Islet of Langerhans (tissue), 1 donor: Measurements from ENCODE around the gene FLNB.

Experiments
- FAIRE-seq: peaks from one replicate; lab custom pipeline; 2011; peaks lifted over from hg19 to GRCh38; lab: Jason Lieb, UNC

FLNB gene

GRCh38 chr3:58008141-58009025, at the start of gene FLNB:
TSS of gene FLNB (plus strand) at chr3:58008422. CDS start at chr3:58008565, 143 bp downstream.
- FAIRE-seq, result no peak

- FAIRE-seq, result no peak
Measured at GRCh38 chr3:57958642-57959422, 49.4 kb upstream of the FLNB start.

GRCh38 chr3:57959423-57960173, 48.6 kb upstream of the FLNB start:
- no peak for FAIRE-seq

- FAIRE-seq, result no peak
Measured at GRCh38 chr3:57960174-57960505, 48.1 kb upstream of the FLNB start.

GRCh38 chr3:57961177-57961827, 46.9 kb upstream of the FLNB start:
- FAIRE-seq, result no peak

GRCh38 chr3:57961828-57962447, 46.3 kb upstream of the FLNB start:
- FAIRE-seq, result no peak

GRCh38 chr3:57962448-57962834, 45.8 kb upstream of the FLNB start:
- FAIRE-seq, result no peak

GRCh38 chr3:57963811-57964346, 44.3 kb upstream of the FLNB start:
- FAIRE-seq, result no peak

- FAIRE-seq, result no peak
Measured at GRCh38 chr3:57966829-57967228, 41.4 kb upstream of the FLNB start.

- no peak for FAIRE-seq
Measured at GRCh38 chr3:57967590-57967989, 40.6 kb upstream of the FLNB start.

- no peak for FAIRE-seq
Measured at GRCh38 chr3:57968501-57968900, 39.7 kb upstream of the FLNB start.

GRCh38 chr3:57971975-57972374, 36.2 kb upstream of the FLNB start:
- no peak for FAIRE-seq

GRCh38 chr3:57972531-57973111, 35.6 kb upstream of the FLNB start:
- no peak for FAIRE-seq

GRCh38 chr3:57973715-57974477, 34.3 kb upstream of the FLNB start:
- no peak for FAIRE-seq

GRCh38 chr3:57974796-57975388, 33.3 kb upstream of the FLNB start:
- no peak for FAIRE-seq

- FAIRE-seq, result no peak
Measured at GRCh38 chr3:57977818-57978235, 30.4 kb upstream of the FLNB start.

GRCh38 chr3:57978316-57978715, 29.9 kb upstream of the FLNB start:
- FAIRE-seq, result no peak

GRCh38 chr3:57980416-57980815, 27.8 kb upstream of the FLNB start:
- no peak for FAIRE-seq

- no peak for FAIRE-seq
Measured at GRCh38 chr3:57981483-57982087, 26.6 kb upstream of the FLNB start.
